ENCODE data around the gene AIF1. TPM values are rescaled to one million over a fixed set of nuclear protein-coding genes. Genes with fewer than 3 reads are reported as not detected.

The AIF1 gene
- total RNA-seq, 2 donors from 2014 or later = 8.3 to 27.3 TPM

- Histone ChIP-seq H3K9me3 (no peaks in the 10 kb centered on the region), H3K4me3 (no peak overlapping the region), H3K36me3 (no peaks in the 10 kb centered on the region), H3K27ac (no peak overlapping the region), H3K27me3 (no peaks in the 10 kb centered on the region), H3K4me1 (no peaks in the 10 kb centered on the region)
- no peak for DNase-seq (ENCODE audit: low spot score)
- no peak for TF ChIP-seq CTCF (IDR thresholded peaks at IDR 0.05)
These were observed 22.6 kb upstream of the AIF1 start for GRCh38 chr6:31592396-31592771.

- Histone ChIP-seq H3K4me3 (no peak overlapping the region), H3K4me1 (no peaks in the 10 kb centered on the region), H3K36me3 (no peaks in the 10 kb centered on the region), H3K9me3 (no peaks in the 10 kb centered on the region), H3K27ac (no peak overlapping the region), H3K27me3 (no peaks in the 10 kb centered on the region)
- TF ChIP-seq CTCF (IDR thresholded peaks at IDR 0.05) = peak in 1 of 2 donors; percentile 45
- DNase-seq (ENCODE audit: low spot score) = no peak
These were observed 18.0 kb upstream of the AIF1 start for GRCh38 chr6:31597006-31597405.

- H3K36me3 ChIP-seq = no peaks in the 10 kb centered on the region
- DNase-seq (ENCODE audit: low spot score) = no peak
- no peaks in the 10 kb centered on the region for H3K9me3 ChIP-seq
- H3K27me3 ChIP-seq = no peaks in the 10 kb centered on the region
- H3K4me3 ChIP-seq = no peak overlapping the region
- H3K4me1 ChIP-seq = no peaks in the 10 kb centered on the region
- no peak for TF ChIP-seq CTCF (IDR thresholded peaks at IDR 0.05)
- no peak overlapping the region for H3K27ac ChIP-seq
These were observed 7.7 kb upstream of the AIF1 start for GRCh38 chr6:31607317-31607716.

- no peaks in the 10 kb centered on the region for H3K36me3 ChIP-seq
- H3K27me3 ChIP-seq = no peaks in the 10 kb centered on the region
- no peak overlapping the region for H3K27ac ChIP-seq
- H3K9me3 ChIP-seq = no peaks in the 10 kb centered on the region
- H3K4me3 ChIP-seq = no peak overlapping the region
- no peaks in the 10 kb centered on the region for H3K4me1 ChIP-seq
- no peak for DNase-seq (ENCODE audit: low spot score)
- no peak for TF ChIP-seq CTCF (IDR thresholded peaks at IDR 0.05)
These were observed 5.3 kb upstream of the AIF1 start for GRCh38 chr6:31609519-31610406.

- H3K4me1 ChIP-seq = no peaks in the 10 kb centered on the region
- no peaks in the 10 kb centered on the region for H3K27me3 ChIP-seq
- no peak overlapping the region for H3K4me3 ChIP-seq
- no peak for TF ChIP-seq CTCF (IDR thresholded peaks at IDR 0.05)
- H3K9me3 ChIP-seq = no peaks in the 10 kb centered on the region
- H3K27ac ChIP-seq = no peak overlapping the region
- no peak for DNase-seq (ENCODE audit: low spot score)
- no peaks in the 10 kb centered on the region for H3K36me3 ChIP-seq
These were observed 4.1 kb upstream of the AIF1 start for GRCh38 chr6:31610968-31611367.

Measured in right atrium auricular region (tissue), 2 donors.